Measurements from ENCODE around the gene FAM98C.

FAM98C gene

GRCh38 chr19:38457202-38457601 is 54.3 kb downstream of the FAM98C start:
- Histone ChIP-seq H4K12ac (ENCODE audit: low read depth, low read length) (no peak overlapping the region), H3K36me3 (ENCODE audit: control insufficient read depth in 1 of 2, insufficient read depth in 2 of 2, low read length in 2 of 2) (no peaks in the 10 kb centered on the region), H2BK5ac (ENCODE audit: low read depth, low read length, poor library complexity) (no peak overlapping the region), H3K27ac (ENCODE audit: low read depth, low read length) (no peak overlapping the region), H4K8ac (ENCODE audit: low read depth, low read length) (no peak overlapping the region), H2AFZ (ENCODE audit: insufficient read depth, low read length, poor library complexity) (no peak overlapping the region), H3K79me1 (ENCODE audit: low read length) (no peaks in the 10 kb centered on the region), H3K23ac (ENCODE audit: low read length) (no peak overlapping the region), H3K79me2 (ENCODE audit: control insufficient read depth, insufficient read depth, low read length, poor library complexity) (no peaks in the 10 kb centered on the region), H2BK120ac (ENCODE audit: insufficient read depth, low read length, poor library complexity) (no peak overlapping the region), H3K9ac (ENCODE audit: low read length) (peak overlapping the region; percentile 42), H3K4me3 (ENCODE audit: low read depth, low read length) (no peak overlapping the region), H3K18ac (ENCODE audit: low read length) (no peak overlapping the region), H3K4me2 (ENCODE audit: low read length) (no peak overlapping the region), H2BK12ac (ENCODE audit: low read length) (no peak overlapping the region), H3K9me3 (ENCODE audit: insufficient read depth, low read depth, low read length) (peaks cover 2% of the 10 kb centered on the region), H2AK5ac (ENCODE audit: low read length) (no peak overlapping the region), H3K27me3 (ENCODE audit: insufficient read depth, low read length) (no peaks in the 10 kb centered on the region), H4K91ac (ENCODE audit: low read depth, low read length) (no peak overlapping the region), H3K4ac (ENCODE audit: low read depth, low read length) (no peak overlapping the region), H3K4me1 (ENCODE audit: control insufficient read depth in 1 of 2, insufficient read depth in 2 of 2, low read length in 2 of 2) (no peaks in the 10 kb centered on the region), H3K14ac (ENCODE audit: low read length) (no peak overlapping the region)
- no CpG with 5 or more reads among the region's 5 CpGs for WGBS (ENCODE audit: extremely low coverage, insufficient coverage, insufficient read length)
- DNase-seq = no peak

GRCh38 chr19:38457690-38458405 is 55.0 kb downstream of the FAM98C start:
- no peaks in the 10 kb centered on the region for H3K79me1 ChIP-seq (ENCODE audit: low read length)
- H4K8ac ChIP-seq (ENCODE audit: low read depth, low read length) = no peak overlapping the region
- no peak overlapping the region for H3K4me3 ChIP-seq (ENCODE audit: low read depth, low read length)
- H2AFZ ChIP-seq (ENCODE audit: insufficient read depth, low read length, poor library complexity) = no peak overlapping the region
- DNase-seq = no peak
- H3K4ac ChIP-seq (ENCODE audit: low read depth, low read length) = no peak overlapping the region
- no peaks in the 10 kb centered on the region for H3K27me3 ChIP-seq (ENCODE audit: insufficient read depth, low read length)
- no peak overlapping the region for H4K12ac ChIP-seq (ENCODE audit: low read depth, low read length)
- H3K9ac ChIP-seq (ENCODE audit: low read length) = no peak overlapping the region
- no peaks in the 10 kb centered on the region for H3K79me2 ChIP-seq (ENCODE audit: control insufficient read depth, insufficient read depth, low read length, poor library complexity)
- H2BK5ac ChIP-seq (ENCODE audit: low read depth, low read length, poor library complexity) = no peak overlapping the region
- no peaks in the 10 kb centered on the region for H3K36me3 ChIP-seq (ENCODE audit: control insufficient read depth in 1 of 2, insufficient read depth in 2 of 2, low read length in 2 of 2)
- H4K91ac ChIP-seq (ENCODE audit: low read depth, low read length) = no peak overlapping the region
- no peaks in the 10 kb centered on the region for H3K4me1 ChIP-seq (ENCODE audit: control insufficient read depth in 1 of 2, insufficient read depth in 2 of 2, low read length in 2 of 2)
- no peak overlapping the region for H3K18ac ChIP-seq (ENCODE audit: low read length)
- H3K9me3 ChIP-seq (ENCODE audit: insufficient read depth, low read depth, low read length) = no peaks in the 10 kb centered on the region
- no peak overlapping the region for H2BK12ac ChIP-seq (ENCODE audit: low read length)
- no peak overlapping the region for H3K14ac ChIP-seq (ENCODE audit: low read length)
- H3K23ac ChIP-seq (ENCODE audit: low read length) = no peak overlapping the region
- H3K4me2 ChIP-seq (ENCODE audit: low read length) = no peak overlapping the region
- H2AK5ac ChIP-seq (ENCODE audit: low read length) = no peak overlapping the region
- no peak overlapping the region for H3K27ac ChIP-seq (ENCODE audit: low read depth, low read length)
- H2BK120ac ChIP-seq (ENCODE audit: insufficient read depth, low read length, poor library complexity) = no peak overlapping the region
- no CpG with 5 or more reads among the region's 15 CpGs for WGBS (ENCODE audit: extremely low coverage, insufficient coverage, insufficient read length)

Measured in trophoblast cell (in vitro differentiated cells and primary cell).